HL-60 (cell line): ENCODE data around the gene SUGT1.

Experiments used
- POLR2AphosphoS5 ChIP-seq: IDR thresholded peaks from 2 replicates; pipeline ENCODE4 v1.6.1; 2012; ENCODE audit warnings: low read depth
- TF ChIP-seq, protein P1 (sequence below): IDR thresholded peaks from 2 replicates; pipeline ENCODE4 v1.6.1; 2012; ENCODE audit warnings: low read depth; ENCODE audit not compliant: insufficient replicate concordance
- TF ChIP-seq, protein P2 (sequence below): IDR thresholded peaks from one replicate; pipeline ENCODE4 v1.5.1; 2011; ENCODE audit warnings: low read length, control low read depth, inconsistent platforms; ENCODE audit not compliant: insufficient read depth

DNA sequence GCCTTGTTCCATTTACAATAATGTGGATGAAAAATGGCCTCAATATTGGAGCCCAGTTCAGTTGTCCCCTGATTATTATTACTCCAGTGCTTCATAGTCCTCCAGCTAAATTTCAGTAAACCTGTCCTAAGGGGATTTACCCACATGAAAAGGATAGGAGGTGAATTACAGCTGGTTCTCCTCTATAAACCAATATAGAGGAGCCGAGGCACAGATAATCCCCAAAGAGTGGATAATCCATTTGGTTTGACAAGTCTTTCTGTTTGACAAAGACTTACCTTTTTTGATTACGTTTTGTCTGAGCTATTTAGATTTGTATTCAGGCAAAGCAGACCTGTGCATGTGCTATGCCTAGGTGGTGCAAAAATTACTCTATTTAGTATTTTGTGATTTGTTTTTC is 84.3 kb downstream of the SUGT1 start:
- TF ChIP-seq, protein P1, sequence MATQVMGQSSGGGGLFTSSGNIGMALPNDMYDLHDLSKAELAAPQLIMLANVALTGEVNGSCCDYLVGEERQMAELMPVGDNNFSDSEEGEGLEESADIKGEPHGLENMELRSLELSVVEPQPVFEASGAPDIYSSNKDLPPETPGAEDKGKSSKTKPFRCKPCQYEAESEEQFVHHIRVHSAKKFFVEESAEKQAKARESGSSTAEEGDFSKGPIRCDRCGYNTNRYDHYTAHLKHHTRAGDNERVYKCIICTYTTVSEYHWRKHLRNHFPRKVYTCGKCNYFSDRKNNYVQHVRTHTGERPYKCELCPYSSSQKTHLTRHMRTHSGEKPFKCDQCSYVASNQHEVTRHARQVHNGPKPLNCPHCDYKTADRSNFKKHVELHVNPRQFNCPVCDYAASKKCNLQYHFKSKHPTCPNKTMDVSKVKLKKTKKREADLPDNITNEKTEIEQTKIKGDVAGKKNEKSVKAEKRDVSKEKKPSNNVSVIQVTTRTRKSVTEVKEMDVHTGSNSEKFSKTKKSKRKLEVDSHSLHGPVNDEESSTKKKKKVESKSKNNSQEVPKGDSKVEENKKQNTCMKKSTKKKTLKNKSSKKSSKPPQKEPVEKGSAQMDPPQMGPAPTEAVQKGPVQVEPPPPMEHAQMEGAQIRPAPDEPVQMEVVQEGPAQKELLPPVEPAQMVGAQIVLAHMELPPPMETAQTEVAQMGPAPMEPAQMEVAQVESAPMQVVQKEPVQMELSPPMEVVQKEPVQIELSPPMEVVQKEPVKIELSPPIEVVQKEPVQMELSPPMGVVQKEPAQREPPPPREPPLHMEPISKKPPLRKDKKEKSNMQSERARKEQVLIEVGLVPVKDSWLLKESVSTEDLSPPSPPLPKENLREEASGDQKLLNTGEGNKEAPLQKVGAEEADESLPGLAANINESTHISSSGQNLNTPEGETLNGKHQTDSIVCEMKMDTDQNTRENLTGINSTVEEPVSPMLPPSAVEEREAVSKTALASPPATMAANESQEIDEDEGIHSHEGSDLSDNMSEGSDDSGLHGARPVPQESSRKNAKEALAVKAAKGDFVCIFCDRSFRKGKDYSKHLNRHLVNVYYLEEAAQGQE: no peak
- TF ChIP-seq, protein P2, sequence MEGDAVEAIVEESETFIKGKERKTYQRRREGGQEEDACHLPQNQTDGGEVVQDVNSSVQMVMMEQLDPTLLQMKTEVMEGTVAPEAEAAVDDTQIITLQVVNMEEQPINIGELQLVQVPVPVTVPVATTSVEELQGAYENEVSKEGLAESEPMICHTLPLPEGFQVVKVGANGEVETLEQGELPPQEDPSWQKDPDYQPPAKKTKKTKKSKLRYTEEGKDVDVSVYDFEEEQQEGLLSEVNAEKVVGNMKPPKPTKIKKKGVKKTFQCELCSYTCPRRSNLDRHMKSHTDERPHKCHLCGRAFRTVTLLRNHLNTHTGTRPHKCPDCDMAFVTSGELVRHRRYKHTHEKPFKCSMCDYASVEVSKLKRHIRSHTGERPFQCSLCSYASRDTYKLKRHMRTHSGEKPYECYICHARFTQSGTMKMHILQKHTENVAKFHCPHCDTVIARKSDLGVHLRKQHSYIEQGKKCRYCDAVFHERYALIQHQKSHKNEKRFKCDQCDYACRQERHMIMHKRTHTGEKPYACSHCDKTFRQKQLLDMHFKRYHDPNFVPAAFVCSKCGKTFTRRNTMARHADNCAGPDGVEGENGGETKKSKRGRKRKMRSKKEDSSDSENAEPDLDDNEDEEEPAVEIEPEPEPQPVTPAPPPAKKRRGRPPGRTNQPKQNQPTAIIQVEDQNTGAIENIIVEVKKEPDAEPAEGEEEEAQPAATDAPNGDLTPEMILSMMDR: no peak
- no peak for TF ChIP-seq POLR2AphosphoS5
